Measurements from ENCODE around the gene CASZ1. TPM values are rescaled to one million over a fixed set of nuclear protein-coding genes. Genes with fewer than 3 reads are reported as not detected.

Gene CASZ1
- polyA plus RNA-seq, 4 donors = 14.1 to 24.5 (median 19.9) TPM

DNA sequence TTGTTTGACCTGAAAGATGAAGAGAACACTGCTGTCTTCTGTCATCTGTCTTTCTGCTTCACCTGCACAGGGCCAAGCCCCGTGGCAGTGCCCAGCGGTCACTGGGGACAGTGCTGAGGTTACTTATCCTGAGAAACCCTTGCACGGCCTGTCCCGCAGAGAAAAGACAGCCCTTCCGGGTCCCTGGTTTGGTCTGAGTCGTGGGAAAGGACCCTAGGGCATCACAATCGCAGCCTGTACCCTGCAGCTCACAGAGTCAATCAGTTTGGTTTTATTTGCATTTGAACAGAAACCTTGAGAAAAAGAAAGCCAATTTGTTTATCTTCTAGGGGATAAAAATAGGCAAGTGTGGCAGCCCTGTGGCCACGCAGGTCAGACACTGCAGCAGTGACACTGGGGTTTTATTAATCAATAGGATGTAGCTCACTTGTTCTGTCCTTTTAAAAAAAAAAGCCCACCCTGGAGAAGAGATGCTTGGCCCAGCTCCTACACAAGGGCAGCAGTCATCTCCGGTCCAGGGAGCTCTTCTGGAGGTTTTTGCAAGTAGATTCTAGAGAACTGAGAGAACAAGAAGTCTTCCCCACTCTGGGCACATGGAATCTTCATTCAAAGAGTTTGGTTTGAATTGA lies 201.7 kb downstream of the CASZ1 start:
- no peak for DNase-seq (ENCODE audit: low read depth in 4 of 4, low spot score in 3 of 4)

DNA sequence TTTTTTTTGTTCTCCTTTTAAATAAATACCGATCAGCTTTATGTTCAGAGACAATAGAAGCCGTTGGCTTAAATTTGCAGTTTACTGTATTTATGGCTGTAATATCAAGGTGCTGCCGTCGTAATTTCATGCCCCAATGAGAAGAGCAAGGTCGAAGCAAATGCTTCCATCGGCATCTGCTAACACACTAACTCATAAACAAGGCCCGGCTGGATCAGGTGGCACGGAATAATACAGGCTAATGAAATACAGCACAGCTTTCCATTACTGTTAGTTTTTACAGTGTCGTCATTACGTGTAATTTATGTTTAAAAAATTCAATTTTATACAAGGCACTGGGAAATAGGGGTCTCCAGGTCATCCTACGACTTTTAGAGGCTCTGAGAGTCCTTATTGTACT lies 202.7 kb downstream of the CASZ1 start:
- DNase-seq (ENCODE audit: low read depth in 4 of 4, low spot score in 3 of 4) = no peak

DNA sequence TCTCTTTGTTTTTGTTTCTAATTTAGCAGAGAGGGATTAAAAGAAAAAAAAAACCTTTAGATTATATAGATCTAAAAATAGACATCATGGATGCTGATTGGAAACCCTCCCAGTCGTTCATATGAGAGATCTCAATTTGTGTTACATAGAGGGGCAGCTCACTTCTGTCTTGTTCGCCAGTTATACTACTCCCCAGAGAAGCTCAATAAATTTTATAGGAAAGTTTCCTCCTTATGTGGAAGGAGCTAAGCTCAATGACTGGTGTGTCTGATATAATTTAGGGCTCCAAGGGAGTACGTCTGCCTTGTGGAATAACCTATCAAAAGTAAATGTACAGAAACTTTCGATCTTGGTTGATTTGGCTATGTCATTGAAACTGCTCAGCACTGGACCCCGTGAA lies 204.1 kb downstream of the CASZ1 start:
- DNase-seq (ENCODE audit: low read depth in 4 of 4, low spot score in 3 of 4) = no peak

DNA sequence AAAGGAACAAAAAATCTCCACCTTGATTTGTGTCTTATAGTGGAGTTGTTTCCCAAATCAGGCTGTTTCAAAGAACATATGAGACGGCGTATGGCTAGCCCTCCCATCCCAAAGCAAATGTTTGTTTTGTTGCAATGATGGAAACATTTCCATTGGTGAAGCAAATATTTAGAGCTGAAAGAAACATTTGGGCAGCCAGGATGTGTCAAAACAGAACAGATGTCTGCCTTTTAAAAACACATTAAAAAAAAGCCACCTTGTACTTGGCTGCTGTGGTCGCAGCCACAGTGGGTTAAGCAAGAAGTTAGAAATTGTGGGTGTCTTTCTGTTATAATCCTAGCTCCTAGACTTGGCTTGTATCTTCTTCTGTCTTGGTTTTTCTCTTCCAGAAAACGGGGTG lies 205.4 kb downstream of the CASZ1 start:
- no peak for DNase-seq (ENCODE audit: low read depth in 4 of 4, low spot score in 3 of 4)

DNA sequence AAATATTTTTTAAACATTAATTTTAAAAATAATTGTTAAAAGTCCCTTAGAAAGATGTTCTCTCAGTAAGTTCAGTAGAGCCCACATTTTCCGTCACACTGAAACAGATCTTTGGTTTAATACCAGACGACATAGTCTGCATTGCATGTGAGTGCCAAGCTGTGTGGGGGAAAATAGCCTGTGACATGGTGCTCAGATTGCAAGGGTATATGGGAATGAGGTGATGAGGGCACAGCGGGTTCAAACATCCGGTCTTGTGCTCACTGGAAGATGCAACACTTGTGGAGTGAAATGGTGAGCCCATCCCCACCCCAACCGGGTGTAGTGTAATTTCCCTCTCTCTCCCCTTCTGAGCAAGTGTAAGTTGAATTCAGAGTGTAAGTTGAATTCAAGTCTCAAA lies 207.4 kb downstream of the CASZ1 start:
- no peak for DNase-seq (ENCODE audit: low read depth in 4 of 4, low spot score in 3 of 4)

DNA sequence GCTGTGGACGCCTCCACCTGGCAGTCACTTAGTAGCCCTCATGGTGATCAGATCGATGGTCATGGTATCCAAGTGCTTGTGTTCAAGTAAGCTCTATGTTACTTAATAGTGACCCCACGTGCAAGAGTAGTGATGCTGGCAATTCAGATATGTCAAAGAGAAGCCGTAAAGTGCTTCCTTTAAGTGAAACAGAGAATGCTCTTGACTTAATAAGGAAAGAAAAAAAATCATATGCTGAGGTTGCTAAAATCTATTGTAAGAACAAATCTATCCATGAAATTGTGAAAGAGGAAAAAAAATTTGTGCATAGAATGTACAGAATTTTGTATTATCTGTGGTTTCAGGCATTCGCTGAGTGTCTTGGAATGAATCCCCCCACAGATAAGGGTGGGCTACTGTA lies 207.8 kb downstream of the CASZ1 start:
- DNase-seq (ENCODE audit: low read depth in 4 of 4, low spot score in 3 of 4) = no peak

Other genes starting within 250 kb of the CASZ1 start
- gene TARDBP, start 216.0 kb upstream of the CASZ1 start, polyA plus RNA-seq (ENCODE audit: insufficient read length in 4 of 4) = 100 to 1,000 TPM; 304 to 313 (median 308) TPM